ENCODE measurements around the gene DGAT2.

DNA sequence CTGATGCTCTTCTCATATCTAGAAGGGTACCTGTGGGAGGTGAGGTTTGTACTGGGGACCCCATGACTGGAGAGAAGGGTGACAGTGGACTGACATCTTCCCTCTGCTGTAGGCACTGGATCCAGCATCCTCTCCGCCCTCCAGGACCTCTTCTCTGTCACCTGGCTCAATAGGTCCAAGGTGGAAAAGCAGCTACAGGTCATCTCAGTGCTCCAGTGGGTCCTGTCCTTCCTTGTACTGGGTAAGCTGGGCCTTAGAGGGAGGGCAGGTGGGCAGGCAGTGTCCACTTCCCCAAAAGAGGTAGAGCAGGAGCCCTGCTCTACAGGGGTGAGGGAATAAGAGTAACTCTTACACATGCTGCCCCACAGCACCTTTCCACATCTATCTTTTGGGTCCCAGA lies 15.9 kb downstream of the DGAT2 start:
- TF ChIP-seq, protein P1, sequence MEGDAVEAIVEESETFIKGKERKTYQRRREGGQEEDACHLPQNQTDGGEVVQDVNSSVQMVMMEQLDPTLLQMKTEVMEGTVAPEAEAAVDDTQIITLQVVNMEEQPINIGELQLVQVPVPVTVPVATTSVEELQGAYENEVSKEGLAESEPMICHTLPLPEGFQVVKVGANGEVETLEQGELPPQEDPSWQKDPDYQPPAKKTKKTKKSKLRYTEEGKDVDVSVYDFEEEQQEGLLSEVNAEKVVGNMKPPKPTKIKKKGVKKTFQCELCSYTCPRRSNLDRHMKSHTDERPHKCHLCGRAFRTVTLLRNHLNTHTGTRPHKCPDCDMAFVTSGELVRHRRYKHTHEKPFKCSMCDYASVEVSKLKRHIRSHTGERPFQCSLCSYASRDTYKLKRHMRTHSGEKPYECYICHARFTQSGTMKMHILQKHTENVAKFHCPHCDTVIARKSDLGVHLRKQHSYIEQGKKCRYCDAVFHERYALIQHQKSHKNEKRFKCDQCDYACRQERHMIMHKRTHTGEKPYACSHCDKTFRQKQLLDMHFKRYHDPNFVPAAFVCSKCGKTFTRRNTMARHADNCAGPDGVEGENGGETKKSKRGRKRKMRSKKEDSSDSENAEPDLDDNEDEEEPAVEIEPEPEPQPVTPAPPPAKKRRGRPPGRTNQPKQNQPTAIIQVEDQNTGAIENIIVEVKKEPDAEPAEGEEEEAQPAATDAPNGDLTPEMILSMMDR (IDR thresholded peaks at IDR 0.05) = no peak
- TF ChIP-seq POLR2A (IDR thresholded peaks at IDR 0.05) = no peak

Measured in Peyer's patch (tissue), 4 donors.